A673 (cell line): ENCODE data around the gene SF3A2.

Experiments
- EZH2 ChIP-seq: fragments of 200-600 bp; sonication (generic); IDR thresholded peaks from 2 replicates; pipeline ENCODE4 v1.6.1; 2017; ENCODE audit warnings: borderline replicate concordance, low read depth, mild to moderate bottlenecking, mixed read lengths, antibody characterized with exemption, low read length; ENCODE audit not compliant: poor library complexity, severe bottlenecking
- TF ChIP-seq, protein P1 (sequence below): fragments of 300-800, 200-600 bp; sonication (generic); conservative IDR thresholded peaks from 2 replicates; pipeline ENCODE4 v1.5.1; 2017; ENCODE audit warnings: low read depth, mild to moderate bottlenecking, antibody characterized with exemption, low read length, moderate library complexity, mixed read lengths

DNA sequence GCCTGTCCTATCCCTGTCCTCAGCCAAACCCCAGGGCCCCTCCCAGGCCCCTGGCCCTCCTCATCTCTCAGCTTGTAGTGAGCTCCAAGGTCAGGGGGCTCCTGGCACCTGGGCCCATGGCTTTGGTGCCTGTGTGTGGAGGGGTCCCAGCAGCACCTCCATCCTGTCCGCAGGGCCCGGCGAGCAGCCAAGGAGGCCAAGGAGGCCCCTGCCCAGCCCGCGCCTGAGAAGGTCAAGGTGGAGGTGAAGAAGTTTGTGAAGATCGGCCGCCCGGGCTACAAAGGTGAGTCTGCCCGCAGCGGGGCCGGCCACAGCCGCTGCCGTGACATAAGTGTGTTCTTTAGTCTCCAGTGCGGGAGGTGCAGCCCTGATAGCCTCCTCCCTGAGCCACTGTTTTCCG is 8.6 kb downstream of the SF3A2 start:
- TF ChIP-seq, protein P1, sequence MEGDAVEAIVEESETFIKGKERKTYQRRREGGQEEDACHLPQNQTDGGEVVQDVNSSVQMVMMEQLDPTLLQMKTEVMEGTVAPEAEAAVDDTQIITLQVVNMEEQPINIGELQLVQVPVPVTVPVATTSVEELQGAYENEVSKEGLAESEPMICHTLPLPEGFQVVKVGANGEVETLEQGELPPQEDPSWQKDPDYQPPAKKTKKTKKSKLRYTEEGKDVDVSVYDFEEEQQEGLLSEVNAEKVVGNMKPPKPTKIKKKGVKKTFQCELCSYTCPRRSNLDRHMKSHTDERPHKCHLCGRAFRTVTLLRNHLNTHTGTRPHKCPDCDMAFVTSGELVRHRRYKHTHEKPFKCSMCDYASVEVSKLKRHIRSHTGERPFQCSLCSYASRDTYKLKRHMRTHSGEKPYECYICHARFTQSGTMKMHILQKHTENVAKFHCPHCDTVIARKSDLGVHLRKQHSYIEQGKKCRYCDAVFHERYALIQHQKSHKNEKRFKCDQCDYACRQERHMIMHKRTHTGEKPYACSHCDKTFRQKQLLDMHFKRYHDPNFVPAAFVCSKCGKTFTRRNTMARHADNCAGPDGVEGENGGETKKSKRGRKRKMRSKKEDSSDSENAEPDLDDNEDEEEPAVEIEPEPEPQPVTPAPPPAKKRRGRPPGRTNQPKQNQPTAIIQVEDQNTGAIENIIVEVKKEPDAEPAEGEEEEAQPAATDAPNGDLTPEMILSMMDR = no peak
- TF ChIP-seq EZH2 = no peak
